ENCODE measurements around the gene TBRG4.

TBRG4 gene

GRCh38 chr7:45050198-45050597 lies 61.3 kb downstream of the TBRG4 start:
- DNase-seq: no peak
